Inflammatory macrophage treated with lipopolysaccharide for 1 hour (primary cell): ENCODE data around the gene PLEKHF1.

Experiments used
- DNase-seq, 2 donors: peaks; one replicate each; pipeline ENCODE4 v3.0.0-alpha.2; 2020 to 2022

Gene PLEKHF1

DNA sequence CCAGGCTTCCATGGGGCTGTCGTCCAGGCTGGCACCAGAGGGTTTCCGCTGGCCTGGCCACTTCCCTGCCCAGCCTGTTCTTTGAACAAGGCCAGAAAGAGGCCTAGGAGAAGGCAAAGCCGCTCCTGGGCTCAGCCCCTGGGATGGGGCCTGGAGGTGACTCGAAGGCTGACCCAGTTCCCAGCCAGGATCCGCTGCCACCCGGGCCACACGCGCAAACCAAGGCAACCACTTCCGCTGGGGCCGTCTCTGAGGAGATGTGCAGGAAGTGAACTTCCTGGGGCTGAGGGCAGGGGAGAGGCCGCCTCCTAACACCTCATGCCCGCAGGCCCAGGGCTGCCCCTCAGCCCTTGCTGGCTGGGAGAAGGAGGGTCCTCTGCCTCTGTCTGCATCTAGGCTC is 15.2 kb downstream of the PLEKHF1 start:
- DNase-seq = peak in 1 of 2 donors; percentile 17

DNA sequence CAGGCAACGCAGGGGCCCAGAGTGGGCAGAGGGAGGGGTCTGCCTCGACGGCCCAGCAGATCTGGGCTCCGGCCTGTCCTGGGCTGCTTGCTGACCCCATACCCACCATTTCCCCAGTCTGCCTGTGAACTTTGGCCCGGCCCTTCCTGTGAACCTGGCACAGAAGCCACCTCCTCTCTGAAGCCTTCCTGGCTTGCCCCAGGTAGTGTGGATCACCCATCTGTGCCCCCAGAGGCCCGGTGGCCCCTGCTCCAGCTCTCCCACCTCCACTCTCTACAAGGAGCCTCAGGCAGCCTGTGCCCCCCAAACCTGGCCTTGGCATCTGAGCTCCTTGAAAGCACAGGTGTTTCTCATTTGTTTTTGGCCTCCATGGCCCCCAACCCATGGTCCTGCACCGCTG is 15.7 kb downstream of the PLEKHF1 start:
- no peak for DNase-seq

DNA sequence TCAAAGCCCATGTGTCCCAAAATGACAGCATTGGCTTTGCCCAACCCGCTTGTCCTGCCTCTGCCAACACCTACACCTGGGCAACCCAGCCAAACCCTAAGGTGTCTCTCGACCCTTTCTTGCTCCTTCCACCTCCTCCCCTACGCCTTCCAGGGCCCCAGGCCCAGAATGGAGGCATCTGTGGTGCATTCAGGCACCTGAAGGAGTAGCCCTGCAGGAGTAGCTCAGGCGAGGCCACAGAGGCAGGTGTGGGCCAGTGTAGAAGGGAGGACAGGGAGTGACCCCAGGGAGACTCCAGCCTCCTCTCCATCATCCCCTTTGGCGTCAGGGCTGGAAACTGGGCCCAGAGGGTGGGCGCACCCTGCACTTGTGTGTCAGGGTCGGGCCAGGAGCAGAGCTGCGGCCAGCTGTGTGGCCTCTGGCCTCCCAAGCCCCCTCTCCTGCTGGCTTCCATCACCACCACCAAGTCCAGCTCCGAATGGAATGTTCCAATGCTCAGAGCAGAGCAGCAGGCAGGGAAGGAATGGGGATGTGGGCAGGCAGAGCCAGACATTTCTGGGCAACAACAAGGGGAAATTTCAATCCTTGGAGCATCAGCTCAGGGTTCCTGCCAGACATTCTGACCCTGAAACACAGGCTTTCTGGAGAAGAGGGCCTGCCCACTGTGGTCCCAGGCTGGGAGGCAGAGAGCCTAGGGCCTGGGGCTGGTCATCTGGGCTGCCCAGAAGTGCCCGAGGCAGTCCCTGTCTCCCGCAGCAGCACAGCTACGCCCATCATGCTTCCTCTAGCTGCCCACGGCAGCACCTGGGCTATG is 16.4 kb downstream of the PLEKHF1 start:
- DNase-seq = no peak

DNA sequence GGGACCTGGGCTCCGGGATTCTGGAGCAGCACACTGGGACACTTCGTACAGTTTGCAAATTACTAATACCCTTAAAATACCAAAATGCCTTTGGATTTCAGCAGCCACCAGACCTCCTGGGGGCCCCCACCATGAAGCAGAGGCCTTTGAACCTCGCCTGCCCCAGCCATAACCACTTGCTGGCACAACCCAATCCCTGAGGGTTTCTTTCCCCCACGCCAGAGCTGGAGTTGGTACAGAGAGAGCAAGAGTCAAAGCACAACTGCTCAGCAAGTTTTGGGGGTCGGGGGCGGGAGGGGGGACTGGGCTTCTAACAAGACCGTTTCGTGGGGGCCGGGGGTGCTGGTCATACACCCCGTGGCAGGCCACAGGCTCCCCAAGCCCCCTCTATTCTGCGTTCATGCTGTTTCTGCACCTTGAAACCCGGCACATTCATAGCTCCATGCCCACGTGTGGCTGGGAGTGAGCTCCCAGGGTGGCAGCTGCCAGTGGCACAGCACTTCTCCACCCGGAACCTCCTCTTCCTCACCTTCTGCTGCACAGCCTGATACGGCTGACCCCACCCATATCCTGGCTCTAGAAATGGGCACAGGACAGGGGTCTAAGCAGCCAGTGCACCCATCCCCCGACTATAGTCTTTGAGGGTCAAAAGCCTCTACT is 17.1 kb downstream of the PLEKHF1 start:
- DNase-seq = no peak

DNA sequence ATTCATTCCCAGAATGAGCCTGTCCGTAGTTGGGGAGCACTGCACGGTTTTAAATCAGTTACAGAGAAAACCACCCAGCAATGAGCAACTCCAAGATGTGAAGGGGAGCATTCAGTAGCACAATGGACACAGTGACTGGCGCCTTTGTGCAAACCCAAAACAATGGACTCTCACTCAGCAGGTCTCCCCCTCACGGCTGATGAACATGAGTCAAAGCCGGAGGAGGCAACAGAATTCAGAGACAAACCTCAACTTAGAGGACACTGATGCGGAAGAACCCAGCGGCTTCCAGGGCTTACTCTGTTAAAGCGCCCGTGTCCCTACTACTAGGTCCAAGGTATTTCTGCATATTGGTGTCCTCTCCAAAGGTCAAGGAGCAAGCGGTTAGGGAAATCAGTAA is 17.7 kb downstream of the PLEKHF1 start:
- DNase-seq = no peak

DNA sequence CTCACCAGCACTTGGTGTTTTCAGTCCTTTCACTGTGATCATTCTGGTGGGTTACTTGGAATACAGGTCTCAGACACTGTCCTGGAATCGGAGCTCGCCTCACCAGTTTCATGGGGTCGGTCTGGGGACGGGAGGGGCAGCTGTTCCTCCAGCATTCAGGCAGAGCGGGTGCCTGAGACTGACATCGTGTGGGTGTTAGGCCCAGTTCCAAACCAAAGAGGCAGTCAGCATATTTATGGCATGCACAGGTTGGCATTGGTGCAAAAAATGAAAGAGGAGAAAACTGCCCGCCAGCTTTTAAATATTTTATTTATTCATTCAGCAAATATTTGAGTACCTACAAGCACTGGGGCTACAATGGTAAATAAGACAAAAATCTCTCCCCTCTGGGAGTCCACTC is 20.1 kb downstream of the PLEKHF1 start:
- DNase-seq = no peak

DNA sequence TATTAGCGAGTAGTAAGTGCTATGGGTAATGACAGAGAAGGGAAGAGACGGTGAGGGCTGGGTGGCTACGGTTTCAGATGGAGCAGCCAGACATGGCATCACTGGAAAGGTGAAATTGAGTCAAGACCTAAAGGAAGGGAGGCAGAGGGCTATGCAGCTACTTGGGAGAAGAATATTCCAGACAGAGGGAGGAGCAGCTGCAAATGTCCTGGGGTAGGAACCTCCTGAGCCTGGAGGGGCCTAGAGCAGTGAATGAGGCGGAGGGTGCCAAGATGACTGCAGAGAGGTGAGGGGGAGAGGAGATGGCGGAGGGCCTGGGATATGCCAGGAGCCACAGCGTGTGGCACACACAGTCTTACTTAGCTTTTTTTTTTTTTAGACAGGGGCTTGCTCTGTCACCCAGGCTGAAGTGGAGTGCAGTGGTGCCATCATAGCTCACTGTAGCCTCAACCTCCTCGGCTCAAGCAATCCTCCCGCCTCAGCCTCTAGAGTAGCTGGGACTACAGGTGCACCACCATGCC is 21.1 kb downstream of the PLEKHF1 start:
- no peak for DNase-seq

DNA sequence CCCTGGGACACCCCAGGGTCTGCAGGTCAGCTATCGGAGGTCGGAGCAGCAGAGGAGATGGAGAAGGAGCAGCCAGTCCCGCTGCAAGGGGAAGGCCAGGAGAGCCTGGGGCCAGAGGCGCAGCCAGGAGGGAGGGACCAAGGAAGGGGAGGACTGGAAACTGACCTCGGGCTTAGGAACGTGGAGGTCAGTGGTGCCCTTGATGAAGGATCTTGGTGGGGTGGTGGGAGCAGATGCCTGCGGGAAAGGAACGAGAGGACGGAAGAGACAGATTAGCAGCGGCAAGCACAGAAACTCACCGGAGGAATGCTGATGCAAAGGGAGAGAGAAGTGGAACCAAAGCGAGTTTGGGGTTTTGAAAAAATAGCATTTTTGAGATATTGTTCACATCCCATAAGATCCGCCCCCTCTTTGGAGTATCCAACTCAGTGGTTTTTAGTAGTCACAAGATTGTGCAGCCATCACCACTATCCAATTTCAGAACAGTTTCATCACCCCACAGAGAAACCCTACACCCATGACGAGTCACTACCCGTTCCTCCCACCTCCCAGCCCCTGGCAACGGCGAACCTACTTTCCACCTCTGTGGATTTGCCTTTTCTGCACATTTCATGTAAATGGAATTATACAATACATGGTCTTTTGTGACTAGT is 22.1 kb downstream of the PLEKHF1 start:
- DNase-seq = peak; percentile 72 to 93

DNA sequence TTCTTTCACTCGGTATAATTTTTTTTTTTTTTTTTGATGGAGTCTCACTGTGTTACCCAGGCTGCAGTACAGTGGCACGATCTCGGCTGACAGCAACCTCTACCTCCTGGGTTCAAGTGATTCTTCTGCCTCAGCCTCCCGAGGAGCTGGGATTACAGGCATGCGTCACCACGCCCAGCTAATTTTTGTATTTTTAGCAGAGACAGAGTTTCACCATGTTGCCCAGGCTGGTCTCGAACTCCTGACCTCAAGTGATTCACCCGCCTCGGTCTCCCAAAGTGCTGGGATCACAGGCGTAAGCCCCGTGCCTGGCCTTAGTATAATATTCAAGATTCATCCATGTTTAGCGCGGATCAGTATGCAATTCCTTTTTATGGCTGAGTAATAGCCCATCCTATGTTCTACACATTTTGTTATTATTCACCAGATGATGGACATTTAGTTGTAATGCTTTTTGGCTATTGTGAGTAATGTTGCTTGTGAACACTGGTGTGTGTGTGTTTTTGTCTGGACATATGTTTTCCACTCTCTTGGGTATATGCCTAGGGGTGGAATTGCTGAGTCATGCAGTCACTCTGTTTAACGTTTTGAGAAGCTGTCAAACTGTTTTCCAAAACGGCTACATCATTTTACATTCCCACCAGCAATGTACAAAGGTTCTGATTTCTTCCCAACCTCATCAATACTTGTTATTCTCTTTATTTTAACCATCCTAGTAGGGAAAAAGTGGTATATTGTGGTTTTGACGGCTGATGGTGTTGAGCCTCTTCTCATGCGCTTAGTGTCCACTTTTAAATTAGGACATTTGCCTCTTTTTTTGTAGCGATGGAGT is 22.9 kb downstream of the PLEKHF1 start:
- no peak for DNase-seq

DNA sequence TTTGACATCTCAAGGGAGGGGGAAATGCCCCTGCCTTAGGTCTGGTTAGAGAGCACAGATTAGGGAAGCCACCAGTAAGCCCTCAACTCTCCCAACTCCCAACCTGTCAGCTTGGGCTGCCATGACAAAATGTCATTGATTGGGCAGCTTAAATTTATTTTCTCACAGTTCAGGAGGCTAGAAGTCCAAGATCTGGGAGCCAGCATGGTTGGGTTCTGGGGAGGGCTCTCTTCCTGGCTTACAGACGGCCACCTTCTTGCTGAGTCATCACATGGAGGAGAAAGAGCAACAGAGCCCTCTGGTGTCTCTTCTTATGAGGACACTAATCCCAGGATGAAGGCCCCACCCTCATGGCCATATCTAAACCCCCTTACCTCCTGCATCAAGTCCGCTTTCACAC is 25.6 kb downstream of the PLEKHF1 start:
- peak; percentile 53 to 70 for DNase-seq

DNA sequence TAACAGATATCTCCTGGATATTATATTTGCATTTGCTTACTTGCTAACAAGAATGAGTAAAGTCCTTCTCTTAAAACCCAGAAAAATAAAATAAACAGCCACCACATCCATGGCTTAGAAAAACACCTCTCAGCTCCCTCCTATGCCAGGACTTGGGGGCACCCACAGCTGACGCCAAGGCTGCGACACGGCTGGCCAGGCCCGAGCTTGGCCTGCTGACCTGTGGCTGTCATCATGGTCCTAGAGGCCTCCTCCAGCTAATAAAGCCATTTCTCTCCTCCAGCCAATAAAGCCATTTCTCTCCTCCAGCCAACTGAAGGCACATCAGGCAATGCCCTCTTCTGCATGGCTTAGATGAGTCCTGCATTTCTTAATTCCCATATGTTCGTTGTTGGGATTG is 28.9 kb downstream of the PLEKHF1 start:
- DNase-seq = no peak

DNA sequence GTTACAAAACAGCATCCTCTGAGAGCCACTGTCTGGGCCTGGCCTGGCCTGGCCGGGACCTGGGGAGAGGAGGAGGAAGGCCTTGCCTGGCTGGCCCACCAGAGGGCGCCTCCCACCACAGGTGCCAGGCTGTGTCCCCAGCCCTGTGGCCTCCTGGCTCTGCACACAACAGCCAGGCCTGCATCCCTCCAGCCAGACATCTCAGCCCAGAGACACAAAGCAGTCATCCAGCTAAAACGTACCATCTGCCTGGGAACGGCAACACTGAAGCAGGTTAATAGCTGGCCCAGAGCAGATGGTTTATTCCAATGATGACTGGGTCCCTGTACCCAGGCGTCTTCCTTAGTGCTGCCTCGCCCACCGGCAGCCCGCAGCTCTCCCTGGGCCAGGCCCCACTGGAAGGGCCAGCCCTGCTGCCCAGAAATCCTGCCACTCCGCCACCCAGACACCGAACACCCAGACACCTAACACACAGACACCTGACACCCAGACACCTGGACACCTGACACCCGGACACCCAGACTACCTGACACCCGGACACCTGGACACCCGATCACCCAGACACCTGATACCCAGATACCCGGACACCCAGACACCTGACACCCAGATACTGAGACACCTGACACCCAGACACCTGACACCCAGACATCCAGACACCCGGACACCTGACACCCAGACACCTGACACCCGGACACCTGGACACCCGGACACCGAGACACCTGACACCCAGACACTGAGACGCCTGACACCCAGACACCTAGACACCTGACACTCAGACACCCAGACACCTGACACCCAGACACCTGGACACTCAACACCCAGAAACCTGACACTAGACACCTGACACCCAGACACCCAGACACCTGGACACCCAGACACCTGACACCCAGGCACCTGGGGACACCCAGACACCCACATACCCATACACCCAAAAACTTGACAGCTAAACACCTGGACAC is 29.7 kb downstream of the PLEKHF1 start:
- DNase-seq = peak; percentile 76 to 91

DNA sequence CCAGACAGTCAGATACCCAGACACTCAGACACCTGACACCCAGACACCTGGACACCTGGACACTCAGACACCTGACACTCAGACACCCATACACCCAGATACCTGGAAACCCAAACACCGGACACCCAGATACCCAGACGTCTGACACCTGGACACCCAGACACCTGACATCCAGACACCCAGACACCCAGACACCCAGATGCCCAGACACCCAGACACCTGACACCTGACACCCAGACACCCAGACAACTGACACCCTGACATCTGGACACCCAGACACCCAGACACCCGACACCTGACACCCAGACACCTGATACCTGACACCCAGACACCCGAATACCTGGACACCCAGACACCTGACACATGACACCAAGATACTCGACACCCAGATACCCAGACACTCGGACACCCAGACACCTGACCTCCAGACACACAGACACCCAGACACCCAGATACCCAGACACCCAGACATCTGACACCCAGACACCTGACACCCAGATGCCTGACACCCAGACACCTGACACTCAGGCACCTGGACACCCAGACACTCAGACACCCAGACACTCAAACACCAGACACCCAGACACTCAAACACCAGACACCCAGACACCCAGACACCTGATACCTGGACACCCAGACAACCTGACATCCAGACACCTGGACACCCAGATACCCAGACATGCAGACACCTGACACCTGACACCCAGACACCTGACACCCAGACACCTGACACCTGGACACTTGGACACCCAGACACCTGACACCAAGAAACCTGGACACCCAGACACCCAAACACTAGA is 30.7 kb downstream of the PLEKHF1 start:
- no peak for DNase-seq

DNA sequence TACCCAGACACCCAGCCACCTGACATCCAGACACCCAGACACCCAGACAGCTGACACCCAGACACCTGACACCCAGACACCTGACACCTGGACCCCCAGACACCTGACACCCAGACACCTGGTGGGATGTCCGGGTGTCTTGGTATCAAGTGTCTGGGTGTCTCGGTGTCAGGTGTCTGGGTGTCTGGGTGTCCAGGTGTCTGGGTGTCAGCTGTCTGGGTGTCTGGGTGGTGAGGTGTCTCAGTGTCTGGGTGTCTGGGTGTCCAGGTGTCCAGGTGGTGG is 31.2 kb downstream of the PLEKHF1 start:
- DNase-seq = no peak

DNA sequence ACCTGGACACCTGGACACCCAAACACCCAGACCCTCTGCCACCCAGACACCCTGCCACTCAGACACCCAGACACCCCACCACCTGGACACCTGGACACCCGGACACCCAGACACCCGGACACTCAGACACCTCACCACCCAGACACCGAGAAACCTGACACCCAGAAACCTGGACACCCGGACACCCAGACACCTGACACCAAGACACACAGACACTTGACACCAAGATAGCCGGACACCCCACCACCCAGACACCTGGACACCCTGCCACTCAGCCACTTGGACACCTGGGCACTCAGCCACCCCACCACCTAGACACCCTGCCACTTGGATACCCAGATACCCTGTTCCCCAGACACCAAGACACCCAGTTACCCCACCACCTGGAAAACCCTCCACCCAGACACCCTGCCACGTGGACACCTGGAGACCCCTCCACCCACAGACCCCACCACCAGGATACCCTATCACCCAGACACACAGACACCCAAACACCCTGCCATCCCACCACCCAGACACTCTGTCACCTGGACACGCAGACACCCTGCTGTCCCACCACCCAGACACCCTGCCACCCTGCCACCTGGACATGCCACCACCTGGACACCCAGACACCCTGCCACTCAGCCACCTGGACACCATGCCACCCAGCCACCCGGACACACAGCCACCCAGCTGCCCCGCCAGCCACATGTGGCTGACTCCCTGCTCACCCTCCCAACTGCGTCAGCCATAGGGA is 32.4 kb downstream of the PLEKHF1 start:
- DNase-seq = no peak

DNA sequence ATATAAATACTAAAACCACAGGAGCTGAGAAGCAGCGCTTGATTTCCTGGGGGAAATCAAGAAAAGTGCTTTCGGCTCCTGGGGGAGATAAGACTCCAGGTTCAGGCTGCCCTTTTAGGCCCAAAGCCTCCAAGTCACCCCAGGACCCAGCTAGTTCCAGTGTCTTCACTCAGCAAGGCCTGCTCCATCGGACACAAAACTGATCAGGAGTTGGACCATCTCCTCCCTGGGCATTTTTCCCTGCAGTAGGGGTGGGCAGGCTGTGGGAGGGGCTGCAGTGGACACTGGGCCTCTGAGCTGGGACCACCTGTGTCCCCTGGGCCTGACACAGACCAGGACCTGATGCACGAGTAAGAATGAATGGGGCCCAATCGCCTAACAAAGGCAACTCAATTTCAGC is 34.6 kb downstream of the PLEKHF1 start:
- no peak for DNase-seq

DNA sequence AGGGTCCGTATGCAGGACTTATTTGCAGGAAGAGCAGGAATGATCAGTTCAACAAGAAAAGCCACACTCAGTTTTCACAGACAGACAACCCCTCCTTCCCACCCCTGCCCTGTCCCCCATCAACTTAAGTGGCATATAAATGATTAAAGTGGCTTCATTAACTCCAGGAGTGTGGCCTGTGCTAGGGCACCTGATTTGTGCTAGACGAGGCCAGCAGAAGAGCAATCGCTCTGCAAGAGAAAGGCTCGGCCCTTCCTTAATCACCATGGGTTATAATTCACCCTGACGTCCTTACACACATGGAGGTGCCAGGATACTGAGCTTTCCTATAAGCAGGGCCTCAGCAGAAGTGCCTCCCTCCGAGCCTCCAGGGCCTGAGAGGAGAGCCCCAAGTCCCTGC is 35.2 kb downstream of the PLEKHF1 start:
- no peak for DNase-seq

DNA sequence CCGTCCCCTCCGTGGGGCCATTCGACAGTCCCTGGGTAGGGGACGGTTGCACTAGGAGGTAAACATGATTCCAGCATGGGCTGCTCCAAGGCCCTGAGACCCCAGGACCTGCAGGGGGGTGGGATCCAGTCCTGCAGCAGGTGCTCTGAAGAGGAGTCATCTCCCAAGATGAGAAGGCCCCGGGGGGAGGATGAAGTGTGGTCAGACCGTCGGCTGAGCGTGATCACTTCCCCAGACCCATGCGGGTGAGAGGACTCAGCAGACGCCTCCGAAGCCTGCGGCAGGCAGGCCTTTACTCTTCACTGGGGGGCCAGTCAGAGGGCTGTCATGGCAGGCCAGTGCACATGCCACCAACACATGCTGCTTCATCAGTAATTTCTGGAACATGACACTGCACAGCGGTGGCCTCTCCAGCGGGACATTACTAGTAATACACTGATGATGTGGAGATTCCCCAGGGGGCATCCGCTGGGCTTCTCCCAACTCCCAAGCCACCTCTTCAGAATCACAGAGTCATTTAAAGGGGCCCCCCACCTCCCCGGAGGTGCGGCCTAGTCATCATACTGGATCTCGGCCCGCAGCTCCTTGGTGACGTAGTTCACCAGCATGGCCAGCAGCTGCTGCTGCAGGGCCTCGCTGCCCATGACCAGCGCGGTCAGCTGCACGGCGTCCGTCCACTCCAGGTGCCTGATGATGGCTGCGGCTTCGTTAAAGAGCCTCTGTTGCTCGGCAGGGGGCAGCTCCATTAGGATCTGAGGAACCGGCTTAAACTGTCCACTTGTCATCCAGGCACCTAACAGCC is 37.1 kb downstream of the PLEKHF1 start:
- DNase-seq = no peak

DNA sequence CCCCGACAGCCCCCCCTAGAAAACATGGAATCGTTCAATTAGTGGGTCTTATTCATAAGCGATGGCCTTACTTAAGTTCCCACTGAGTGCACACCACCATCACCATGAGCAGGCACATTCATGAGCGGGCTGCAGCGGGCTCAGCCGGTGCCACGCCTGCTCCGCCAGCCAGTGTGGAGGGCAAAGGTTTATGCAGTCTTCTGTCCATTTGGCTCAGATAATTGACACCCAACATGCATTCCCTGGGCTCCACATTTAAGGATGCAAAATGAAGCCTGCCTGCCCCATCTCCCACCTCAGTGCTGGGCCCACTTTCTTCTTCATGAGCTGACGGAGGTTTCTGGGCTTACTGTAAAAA is 37.7 kb downstream of the PLEKHF1 start:
- no peak for DNase-seq
